GM10847 (cell line): Measurements from ENCODE around the gene PFAS.

Experiments used
- POLR2A ChIP-seq: IDR thresholded peaks from 2 replicates; pipeline ENCODE4 v1.6.1; 2011; ENCODE audit not compliant: insufficient read length; ENCODE audit errors: extremely low read depth

The PFAS gene, protein sequence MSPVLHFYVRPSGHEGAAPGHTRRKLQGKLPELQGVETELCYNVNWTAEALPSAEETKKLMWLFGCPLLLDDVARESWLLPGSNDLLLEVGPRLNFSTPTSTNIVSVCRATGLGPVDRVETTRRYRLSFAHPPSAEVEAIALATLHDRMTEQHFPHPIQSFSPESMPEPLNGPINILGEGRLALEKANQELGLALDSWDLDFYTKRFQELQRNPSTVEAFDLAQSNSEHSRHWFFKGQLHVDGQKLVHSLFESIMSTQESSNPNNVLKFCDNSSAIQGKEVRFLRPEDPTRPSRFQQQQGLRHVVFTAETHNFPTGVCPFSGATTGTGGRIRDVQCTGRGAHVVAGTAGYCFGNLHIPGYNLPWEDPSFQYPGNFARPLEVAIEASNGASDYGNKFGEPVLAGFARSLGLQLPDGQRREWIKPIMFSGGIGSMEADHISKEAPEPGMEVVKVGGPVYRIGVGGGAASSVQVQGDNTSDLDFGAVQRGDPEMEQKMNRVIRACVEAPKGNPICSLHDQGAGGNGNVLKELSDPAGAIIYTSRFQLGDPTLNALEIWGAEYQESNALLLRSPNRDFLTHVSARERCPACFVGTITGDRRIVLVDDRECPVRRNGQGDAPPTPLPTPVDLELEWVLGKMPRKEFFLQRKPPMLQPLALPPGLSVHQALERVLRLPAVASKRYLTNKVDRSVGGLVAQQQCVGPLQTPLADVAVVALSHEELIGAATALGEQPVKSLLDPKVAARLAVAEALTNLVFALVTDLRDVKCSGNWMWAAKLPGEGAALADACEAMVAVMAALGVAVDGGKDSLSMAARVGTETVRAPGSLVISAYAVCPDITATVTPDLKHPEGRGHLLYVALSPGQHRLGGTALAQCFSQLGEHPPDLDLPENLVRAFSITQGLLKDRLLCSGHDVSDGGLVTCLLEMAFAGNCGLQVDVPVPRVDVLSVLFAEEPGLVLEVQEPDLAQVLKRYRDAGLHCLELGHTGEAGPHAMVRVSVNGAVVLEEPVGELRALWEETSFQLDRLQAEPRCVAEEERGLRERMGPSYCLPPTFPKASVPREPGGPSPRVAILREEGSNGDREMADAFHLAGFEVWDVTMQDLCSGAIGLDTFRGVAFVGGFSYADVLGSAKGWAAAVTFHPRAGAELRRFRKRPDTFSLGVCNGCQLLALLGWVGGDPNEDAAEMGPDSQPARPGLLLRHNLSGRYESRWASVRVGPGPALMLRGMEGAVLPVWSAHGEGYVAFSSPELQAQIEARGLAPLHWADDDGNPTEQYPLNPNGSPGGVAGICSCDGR (N-terminal part only)

DNA sequence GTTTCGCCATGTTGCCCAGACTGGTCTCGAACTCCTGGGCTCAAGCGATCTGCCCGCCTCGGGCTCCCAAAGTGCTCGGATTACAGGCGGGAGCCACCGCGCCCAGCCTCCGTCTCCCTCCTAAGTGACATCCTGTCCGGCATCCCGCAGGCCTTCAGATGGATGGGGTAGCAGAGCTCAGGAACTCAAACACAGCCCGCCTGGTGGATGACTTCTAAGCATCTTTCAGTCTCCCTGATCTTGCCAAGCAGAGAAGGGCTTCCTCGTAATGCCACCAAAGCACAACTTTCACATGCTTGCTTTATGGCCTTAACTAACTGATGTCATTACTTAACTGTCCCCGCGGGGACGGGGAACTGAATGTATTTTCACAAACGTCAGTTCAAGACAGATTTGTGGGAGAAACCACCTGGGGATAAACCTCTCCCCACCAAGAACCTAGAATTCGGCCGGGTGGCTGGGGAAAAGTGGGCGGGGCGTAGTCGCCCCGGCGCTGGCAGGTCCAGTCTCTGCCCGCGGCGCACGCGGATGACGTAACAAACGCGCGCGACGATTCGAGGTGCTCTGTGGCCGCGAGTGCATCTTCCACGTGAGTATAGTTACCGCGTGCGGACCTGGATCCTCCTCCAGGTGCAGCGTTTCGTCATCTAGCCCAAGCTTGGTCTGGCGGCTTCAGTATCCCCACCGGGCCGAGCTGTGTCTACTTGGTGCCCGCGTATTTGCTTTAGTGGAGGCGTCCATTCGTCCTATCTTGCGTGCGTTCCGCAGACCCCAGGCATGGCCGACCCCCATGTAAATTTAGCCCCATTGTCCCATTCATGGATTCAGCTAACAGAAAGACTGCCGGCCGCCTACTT is at the start of gene PFAS:
Gene PFAS, plus strand, starts transcription at position 539 of the 857 bp plus-strand sequence. CDS start 4,649 bp downstream, outside the sequence.
- TF ChIP-seq POLR2A, result peak; percentile 43

DNA sequence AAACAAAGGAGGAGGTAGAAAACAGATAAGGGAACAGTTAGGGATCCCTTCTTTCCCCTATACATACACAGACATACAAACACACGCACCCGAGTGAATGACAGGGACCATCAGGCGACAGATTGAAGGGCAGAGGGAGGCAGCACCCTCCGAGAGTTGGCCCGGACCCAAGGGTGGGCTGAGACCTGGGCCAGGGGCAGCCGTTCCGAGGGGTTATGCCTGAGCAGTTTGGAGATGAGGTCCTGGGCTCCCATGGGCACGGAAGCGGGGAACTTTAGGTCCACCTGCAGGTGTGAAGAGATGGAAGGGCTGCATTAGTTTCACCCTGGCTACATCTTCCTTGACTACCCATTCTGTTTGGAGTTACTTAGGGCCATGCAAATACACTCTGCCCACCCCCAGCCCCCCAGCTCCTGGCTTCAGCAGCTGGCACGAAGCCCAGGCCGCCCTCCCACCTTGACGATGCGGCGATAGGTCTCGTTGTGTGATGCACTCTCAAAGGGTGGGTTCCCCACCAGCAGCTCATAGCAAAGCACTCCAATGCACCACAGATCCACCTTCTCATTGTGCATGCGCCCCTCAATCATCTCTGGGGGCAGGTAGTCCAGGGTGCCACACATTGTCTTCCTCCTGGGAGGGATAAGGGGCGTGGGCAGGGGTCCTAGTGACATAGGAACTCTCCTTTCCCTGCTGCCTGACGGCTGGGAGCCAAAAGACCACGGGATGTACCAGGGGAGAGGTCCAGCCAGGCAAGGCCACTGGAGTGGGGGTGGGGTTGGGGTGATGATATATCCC is 44.1 kb upstream of the PFAS start:
- no peak for TF ChIP-seq POLR2A

DNA sequence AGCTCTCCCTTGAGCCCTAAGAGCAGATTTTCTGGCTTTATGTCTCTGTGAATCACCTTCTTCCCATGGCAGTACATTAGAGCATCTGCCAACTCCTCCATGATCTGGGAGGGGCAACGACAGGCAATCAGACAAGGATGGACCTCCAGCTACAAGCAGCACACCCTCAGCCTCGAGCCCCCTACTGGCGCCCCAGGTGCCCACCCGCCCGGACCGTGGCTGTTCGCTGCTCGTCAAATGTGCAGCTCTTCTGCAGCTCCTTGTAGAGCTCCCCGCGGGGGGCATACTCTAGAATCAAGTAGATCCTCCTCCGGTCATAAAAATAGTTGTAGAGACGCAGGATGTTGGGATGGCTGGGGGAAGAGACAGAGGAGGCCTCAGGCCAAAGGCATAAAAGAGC is 42.6 kb upstream of the PFAS start:
- no peak for TF ChIP-seq POLR2A

DNA sequence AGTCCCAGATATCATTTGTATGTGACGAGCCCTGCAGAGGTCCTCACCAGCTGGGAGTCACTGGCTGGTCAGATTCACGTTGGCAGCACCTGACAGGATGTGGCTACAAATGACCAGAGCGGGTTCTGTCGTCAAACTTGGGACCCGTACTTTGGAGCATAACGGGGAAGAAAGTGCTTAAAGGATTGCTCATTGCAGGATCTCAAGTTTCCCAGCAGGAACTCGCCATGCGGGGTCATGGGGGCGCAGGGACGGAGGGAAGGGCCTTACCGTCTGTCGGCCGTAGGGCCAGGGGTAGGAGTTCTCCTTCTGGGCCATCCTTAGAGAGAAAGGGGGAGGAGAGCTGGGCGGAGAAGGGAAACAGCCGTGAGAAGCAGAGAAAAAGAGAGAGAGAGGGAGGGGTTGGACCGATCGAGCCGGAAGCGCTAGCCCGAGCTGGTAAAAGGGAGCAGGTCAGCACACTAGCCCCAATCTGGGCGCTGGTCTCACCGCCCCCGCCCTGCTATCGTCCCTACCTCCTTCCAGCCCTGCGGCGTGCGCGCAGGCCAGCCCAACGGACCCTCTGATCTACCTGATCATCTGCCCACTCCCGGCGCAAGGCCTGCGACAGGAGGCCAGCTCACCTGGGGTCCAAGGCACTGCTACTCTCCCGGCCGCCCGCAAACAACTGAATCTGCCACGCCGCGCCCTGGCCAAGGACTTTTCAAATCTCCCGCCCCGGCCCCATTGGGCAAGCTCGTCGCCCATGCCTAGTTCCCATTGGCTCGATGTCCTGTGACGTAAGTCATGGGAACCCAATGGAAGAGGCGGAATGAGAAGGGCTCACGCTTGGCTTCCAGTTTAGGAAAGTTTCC is 39.0 kb upstream of the PFAS start, which contains the start of gene AURKB:
Gene AURKB, minus strand, starts transcription at position 669 of the 854 bp plus-strand sequence. Its CDS starts 351 bp downstream, at position 318.
- peak; percentile 89 for TF ChIP-seq POLR2A

DNA sequence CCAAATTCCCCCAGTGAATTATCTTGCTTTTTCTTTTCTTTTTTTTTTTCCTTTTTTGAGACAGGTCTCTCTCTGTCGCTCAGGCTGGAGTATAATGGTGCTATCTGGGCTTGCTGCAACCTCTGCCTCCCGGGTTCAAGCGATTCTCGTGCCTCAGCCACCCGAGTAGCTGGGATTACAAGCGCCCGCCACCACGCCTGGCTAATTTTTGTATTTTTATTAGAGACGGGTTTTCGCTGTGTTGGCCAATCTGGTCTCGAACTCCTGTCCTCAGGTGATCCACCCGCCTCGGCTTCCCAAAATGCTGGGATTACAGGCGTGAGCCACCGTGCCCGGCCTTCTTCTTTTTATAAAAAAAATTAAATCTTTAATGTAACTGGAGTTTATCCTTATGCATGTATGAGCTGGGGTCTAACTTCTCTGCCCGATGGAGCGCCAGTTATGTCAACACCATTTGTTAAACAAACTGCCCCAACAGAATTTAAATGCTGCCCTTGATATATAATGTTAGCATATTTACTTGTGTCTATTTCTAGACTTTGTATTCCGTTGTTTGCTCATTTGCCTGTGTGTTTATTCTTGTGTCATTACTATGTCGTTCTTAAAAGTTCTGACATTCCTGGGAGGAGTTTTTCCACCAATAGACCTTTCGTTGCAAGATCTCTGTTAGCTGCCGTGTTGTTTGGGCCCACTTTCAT is 38.2 kb upstream of the PFAS start:
- TF ChIP-seq POLR2A, result no peak

DNA sequence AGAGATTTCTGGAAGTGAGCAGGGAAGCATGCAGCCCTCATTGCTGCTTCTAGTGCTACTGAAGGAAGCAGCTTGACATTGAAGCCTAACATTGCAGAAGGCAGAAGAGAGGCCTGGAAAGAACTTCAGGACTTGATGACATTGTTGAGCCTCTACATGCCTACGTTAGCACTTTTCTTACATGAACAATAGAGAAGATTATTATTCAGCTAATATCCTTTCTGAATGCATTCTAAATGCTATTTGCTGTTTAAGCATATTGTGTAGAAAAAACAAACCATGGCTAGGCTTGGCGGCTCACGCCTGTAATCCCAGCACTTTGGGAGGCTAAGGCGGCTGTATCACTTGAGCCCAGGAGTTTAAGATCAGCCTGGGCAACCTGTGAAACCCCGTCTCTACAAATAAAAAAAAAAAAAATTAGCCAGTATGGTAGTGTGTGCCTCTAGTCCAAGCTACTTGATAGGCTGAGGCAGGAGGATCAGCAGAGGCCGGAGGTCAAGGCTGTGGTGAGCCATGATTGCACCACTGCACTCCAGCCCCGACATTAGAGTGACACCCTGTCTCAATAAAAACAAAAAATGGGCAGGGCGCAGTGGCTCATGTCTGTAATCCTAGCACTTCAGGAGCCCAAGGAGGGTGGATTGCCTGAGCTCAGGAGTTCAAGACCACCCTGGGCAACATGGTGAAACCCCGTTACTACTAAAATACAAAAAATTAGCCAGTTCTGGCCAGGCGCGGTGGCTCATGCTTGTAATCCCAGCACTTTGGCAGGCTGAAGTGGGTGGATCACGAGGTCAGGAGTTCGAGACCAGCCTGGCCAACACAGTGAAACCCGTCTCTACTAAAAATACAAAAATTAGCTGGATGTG is 36.5 kb upstream of the PFAS start:
- no peak for TF ChIP-seq POLR2A

DNA sequence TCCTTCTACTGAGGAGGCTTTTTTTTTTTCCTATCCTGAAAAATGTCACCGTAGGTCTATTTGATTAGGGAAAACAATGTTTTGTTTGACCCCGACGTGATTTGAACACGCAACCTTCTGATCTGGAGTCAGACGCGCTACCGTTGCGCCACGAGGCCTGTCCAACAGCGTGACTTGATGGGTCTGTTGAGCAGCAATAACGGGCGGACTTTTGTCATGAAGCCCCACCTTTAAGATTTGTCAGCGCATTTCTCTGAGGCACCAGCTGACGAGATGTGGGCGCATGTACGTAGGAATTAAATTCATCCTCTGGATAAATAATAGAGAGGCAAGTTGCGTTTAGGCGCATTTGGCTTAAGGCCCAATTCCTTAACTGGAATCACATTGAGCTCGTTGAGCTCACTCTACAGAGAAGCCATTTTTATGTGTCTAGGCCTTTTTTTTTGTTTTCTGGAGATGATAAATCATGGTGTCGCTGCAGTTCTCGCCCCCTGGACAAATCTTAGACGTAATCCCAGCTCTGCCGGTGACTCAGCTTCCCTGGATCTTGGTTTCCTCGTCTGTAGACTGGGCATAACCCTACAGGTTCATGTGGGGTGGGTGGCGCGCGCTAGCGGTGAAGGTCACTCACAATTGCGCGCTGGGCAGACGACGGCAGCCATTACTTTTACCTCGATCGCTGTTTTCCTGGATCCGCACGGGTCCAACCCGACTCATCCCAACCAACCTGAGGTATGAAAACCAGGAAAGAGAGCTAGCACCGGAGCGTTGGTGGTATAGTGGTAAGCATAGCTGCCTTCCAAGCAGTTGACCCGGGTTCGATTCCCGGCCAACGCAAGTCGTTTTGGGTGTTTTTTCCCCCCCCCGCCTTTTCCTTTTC is 28.1 kb upstream of the PFAS start:
- no peak for TF ChIP-seq POLR2A

DNA sequence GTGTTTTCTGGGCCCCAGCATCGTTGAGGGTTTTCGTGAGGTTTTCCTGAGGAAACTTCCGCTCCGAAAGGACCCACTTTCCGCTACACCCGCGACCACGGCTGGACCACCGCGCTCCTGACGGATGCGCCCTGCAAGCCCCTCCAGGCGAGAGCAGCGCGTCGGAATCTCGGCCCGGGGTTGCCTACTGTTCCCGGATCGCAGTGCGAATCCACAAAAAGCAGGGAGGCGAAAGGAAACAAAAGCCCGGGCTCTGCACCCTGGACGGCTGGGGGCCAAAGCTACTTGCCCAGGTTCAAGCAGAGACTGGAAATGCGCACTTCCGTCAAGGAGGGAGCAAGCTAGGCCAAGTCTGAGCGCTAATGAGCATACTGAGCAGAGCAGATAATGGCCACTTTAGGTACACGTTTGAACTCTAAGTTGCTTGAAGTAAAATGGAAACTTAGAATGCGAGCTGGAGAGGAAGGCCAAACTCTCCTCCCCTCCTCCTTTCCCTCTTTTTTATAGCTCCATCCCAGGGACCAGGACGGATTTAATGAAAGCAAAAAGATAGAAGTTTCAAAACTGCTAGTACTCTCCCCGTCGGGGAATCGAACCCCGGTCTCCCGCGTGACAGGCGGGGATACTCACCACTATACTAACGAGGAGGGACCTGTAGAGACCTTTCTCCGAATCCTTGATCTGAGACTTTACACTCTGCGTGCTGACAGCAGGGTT is 27.3 kb upstream of the PFAS start:
- TF ChIP-seq POLR2A, result no peak

DNA sequence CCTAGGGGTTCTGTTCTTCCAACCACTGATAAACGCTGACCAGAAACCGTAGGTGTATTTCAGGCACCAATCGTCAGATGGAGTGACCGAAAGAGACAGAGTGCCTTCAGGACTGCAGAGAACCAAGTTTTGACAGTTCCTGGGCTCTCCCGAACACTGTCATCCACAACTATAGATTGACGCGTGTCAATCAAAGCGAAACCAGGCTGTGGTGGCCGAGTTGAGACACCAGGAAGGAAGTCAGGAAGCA is 26.8 kb upstream of the PFAS start:
- no peak for TF ChIP-seq POLR2A
